Measurements from ENCODE around the gene BCL11A.

DNA sequence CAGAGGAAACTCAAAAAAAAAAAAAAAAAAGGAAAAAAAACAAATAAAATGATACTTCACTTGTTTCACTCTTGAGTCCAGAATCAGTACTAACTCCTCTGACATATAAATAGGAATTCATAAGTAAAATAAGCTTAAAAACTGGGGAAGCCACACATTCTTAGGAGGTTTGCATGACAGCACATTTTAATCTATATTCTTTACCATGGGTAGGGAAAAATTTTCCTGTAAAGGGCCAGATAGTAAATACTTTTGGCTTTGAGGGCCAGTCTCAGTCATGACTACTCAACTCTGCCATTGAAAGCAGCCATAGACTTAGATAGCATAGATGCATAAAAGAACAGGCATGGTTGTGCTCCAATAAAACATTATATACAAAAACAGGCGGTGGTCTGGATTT is 145.2 kb downstream of the BCL11A start:
- TF ChIP-seq CTCF (IDR thresholded peaks at IDR 0.05; ENCODE audit: low read depth, low read length, poor library complexity, severe bottlenecking) (no peak), EZH2phosphoT487 (IDR thresholded peaks at IDR 0.05; ENCODE audit: borderline replicate concordance, low read length) (no peak)

Data from DOHH2 (cell line).